Immature natural killer cell (primary cell): ENCODE measurements around the gene TOR4A. TPM values are rescaled to one million over a fixed set of nuclear protein-coding genes. Genes with fewer than 3 reads are reported as not detected.

Experiments
- DNase-seq, 3 donors: peaks; one replicate each; pipeline ENCODE4 v3.0.0; 2022; ENCODE audit warnings: mixed read lengths in 1 of 3
- H3K27ac Mint-ChIP-seq, 6 donors: one replicate each; pipeline ENCODE4 v1.8.0; 2020; ENCODE audit warnings: mixed read lengths in 6 of 6, mild to moderate bottlenecking in 5 of 6, inconsistent platforms in 4 of 6, moderate library complexity in 3 of 6
- H3K27me3 Mint-ChIP-seq, 3 donors: one replicate each; pipeline ENCODE4 v1.8.0; 2020 to 2021; ENCODE audit warnings: low read depth in 3 of 3, mild to moderate bottlenecking in 3 of 3, mixed read lengths in 3 of 3, moderate library complexity in 3 of 3, inconsistent platforms in 1 of 3
- H3K36me3 Mint-ChIP-seq, 3 donors: one replicate each; pipeline ENCODE4 v1.8.0; 2020; ENCODE audit warnings: mixed read lengths in 3 of 3, inconsistent platforms in 2 of 3, mild to moderate bottlenecking in 2 of 3
- H3K4me1 Mint-ChIP-seq, 2 donors: one replicate each; pipeline ENCODE4 v1.8.0; 2020; ENCODE audit warnings: inconsistent platforms in 2 of 2, mild to moderate bottlenecking in 2 of 2, mixed read lengths in 2 of 2, moderate library complexity in 1 of 2
- H3K4me3 Mint-ChIP-seq, 5 donors: one replicate each; pipeline ENCODE4 v1.8.0; 2020; ENCODE audit warnings: mild to moderate bottlenecking in 5 of 5, mixed read lengths in 5 of 5, inconsistent platforms in 3 of 5, moderate library complexity in 3 of 5
- H3K9me3 Mint-ChIP-seq, 6 donors: one replicate each; pipeline ENCODE4 v1.8.0; 2020; ENCODE audit warnings: mild to moderate bottlenecking in 6 of 6, mixed read lengths in 6 of 6, inconsistent platforms in 4 of 6, moderate library complexity in 3 of 6
- polyA plus RNA-seq, 3 donors: library from polyadenylated mRNA; unstranded; fragments of 300-500 nt; fragmentation: Illumina TruSeq; gene quantifications; one replicate each; pipeline ENCODE4 v1.2.3, GENCODE V29; 2021

The TOR4A gene
- polyA plus RNA-seq, 3 donors from 2014 or later, result 4.9 to 13.9 (median 7.2) TPM

- peaks cover 2 to 8% (median 3%) of the 10 kb centered on the region in 3 donors for H3K27me3 Mint-ChIP-seq
- no peak for DNase-seq
- H3K36me3 Mint-ChIP-seq, result no peaks in the 10 kb centered on the region
- H3K4me3 Mint-ChIP-seq, result peak overlapping the region in 1 of 5 donors; percentile 51
- no peak overlapping the region for H3K27ac Mint-ChIP-seq
- H3K4me1 Mint-ChIP-seq, result peaks cover 6 to 13% of the 10 kb centered on the region in 2 donors
- no peaks in the 10 kb centered on the region for H3K9me3 Mint-ChIP-seq
Observed at GRCh38 chr9:137302449-137303150, 25.1 kb downstream of the TOR4A start.

- Mint-ChIP-seq H3K4me3 (peak overlapping the region in 4 of 5 donors; percentile 7 to 51 (median 27)), H3K27me3 (peaks cover 2 to 8% (median 3%) of the 10 kb centered on the region in 3 donors), H3K27ac (no peak overlapping the region), H3K9me3 (no peaks in the 10 kb centered on the region), H3K4me1 (peaks cover 6 to 13% of the 10 kb centered on the region in 2 donors), H3K36me3 (no peaks in the 10 kb centered on the region)
- DNase-seq, result no peak
Observed at GRCh38 chr9:137303151-137303892, 25.8 kb downstream of the TOR4A start.

DNA sequence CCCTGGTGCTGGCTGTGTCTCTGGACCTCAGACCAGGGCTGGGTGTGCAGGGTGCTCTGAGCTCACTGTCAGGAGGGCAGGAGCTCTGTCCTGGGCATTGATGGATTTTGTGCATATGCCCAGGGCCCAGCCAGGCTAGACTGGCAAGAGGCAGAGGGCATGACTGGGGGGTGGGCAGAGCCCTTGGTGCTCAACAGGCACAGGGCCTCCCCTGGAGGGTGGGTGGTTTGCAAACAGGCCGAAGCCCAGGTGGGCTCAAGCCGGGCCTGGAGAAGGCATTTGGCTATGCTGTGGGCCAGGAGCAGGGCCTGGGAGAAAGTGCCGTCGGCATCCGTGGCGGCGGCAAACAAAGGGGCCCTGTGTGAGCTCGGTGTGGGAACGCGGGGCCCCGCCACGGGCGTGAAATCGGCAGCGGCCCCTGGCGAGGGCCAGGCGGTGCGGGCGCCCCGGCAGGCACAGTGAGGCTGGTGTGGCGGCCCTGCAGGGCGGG lies 26.4 kb downstream of the TOR4A start:
- Mint-ChIP-seq H3K27me3 (peaks cover 2 to 8% (median 3%) of the 10 kb centered on the region in 3 donors), H3K36me3 (no peaks in the 10 kb centered on the region), H3K27ac (no peak overlapping the region), H3K4me1 (peaks cover 6 to 13% of the 10 kb centered on the region in 2 donors), H3K4me3 (no peak overlapping the region), H3K9me3 (no peaks in the 10 kb centered on the region)
- DNase-seq, result no peak

GRCh38 chr9:137304383-137305059 lies 27.0 kb downstream of the TOR4A start:
- no peaks in the 10 kb centered on the region for H3K36me3 Mint-ChIP-seq
- no peak for DNase-seq
- no peak overlapping the region for H3K4me3 Mint-ChIP-seq
- H3K4me1 Mint-ChIP-seq, result peaks cover 6 to 13% of the 10 kb centered on the region in 2 donors
- peaks cover 2 to 4% (median 3%) of the 10 kb centered on the region in 3 donors for H3K27me3 Mint-ChIP-seq
- H3K9me3 Mint-ChIP-seq, result no peaks in the 10 kb centered on the region
- H3K27ac Mint-ChIP-seq, result no peak overlapping the region

DNA sequence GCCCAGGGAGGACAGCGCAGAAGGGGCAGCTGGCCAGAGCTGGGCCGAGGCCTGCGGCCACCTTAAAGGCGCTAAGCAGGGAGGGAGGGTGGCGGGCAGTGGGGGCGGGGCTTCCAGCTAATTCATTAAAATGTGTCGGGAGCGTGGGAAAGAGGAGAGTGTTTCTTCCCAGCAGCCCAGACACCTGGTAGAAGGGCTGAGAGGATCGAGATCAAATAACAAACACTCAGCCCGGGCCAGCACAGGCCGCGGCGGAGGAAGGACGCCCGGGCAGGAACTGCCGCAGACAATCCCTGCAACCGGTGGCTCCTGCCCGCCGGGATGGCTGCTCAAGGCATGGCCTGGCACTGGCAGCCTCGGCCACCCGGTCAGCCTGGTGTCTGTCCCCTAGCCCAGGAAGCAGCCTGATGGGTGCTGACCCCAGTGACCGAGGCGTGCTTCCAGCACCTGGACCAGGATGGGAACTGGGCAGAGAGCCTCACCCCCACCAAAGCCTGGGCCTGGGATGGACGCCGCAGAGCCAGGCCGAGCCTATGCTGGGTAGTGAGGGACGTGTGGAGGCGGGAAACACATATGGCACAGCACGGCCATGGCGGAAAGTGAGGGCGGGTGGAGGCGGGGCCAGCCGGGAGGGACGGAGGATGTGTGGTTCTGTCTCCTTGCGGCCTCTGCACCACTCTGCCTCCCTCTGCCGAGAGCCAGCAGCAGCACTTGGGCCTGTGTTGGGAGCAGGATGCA lies 27.7 kb downstream of the TOR4A start:
- H3K4me1 Mint-ChIP-seq, result peaks cover 6 to 10% of the 10 kb centered on the region in 2 donors
- H3K36me3 Mint-ChIP-seq, result no peaks in the 10 kb centered on the region
- H3K4me3 Mint-ChIP-seq, result peak overlapping the region; percentile 23 to 59 (median 30)
- H3K9me3 Mint-ChIP-seq, result no peaks in the 10 kb centered on the region
- no peak overlapping the region for H3K27ac Mint-ChIP-seq
- DNase-seq, result peak; percentile 51 to 56 (median 51)
- H3K27me3 Mint-ChIP-seq, result peaks cover 2 to 4% (median 3%) of the 10 kb centered on the region in 3 donors

DNA sequence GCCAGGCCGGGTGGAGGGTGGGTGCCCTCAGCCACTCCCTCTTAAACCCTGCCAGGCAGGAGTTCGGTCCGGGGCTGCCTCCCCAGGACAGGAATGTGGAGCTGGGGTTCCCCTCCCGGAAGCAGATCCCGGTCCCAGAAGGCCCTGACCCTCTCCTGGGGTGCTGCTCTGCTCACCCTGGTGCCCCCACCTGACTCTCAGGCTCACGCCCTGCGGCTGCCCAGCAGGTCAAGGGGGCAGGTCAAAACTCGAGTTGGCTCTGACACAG lies 28.2 kb downstream of the TOR4A start:
- no peak for DNase-seq
- peak overlapping the region in 1 of 5 donors; percentile 23 for H3K4me3 Mint-ChIP-seq
- no peaks in the 10 kb centered on the region for H3K9me3 Mint-ChIP-seq
- no peak overlapping the region for H3K27ac Mint-ChIP-seq
- H3K36me3 Mint-ChIP-seq, result no peaks in the 10 kb centered on the region
- H3K27me3 Mint-ChIP-seq, result peaks cover under 1 to 4% (median 1%) of the 10 kb centered on the region in 3 donors
- H3K4me1 Mint-ChIP-seq, result peaks cover 3 to 8% of the 10 kb centered on the region in 2 donors

- Mint-ChIP-seq H3K36me3 (no peaks in the 10 kb centered on the region), H3K27me3 (peaks cover 0 to 4% (median 0%) of the 10 kb centered on the region in 3 donors), H3K27ac (no peak overlapping the region), H3K4me3 (no peak overlapping the region), H3K4me1 (peaks cover 0 to 6% of the 10 kb centered on the region in 2 donors), H3K9me3 (no peaks in the 10 kb centered on the region)
- no peak for DNase-seq
Observed at GRCh38 chr9:137306066-137306849, 28.7 kb downstream of the TOR4A start.

DNA sequence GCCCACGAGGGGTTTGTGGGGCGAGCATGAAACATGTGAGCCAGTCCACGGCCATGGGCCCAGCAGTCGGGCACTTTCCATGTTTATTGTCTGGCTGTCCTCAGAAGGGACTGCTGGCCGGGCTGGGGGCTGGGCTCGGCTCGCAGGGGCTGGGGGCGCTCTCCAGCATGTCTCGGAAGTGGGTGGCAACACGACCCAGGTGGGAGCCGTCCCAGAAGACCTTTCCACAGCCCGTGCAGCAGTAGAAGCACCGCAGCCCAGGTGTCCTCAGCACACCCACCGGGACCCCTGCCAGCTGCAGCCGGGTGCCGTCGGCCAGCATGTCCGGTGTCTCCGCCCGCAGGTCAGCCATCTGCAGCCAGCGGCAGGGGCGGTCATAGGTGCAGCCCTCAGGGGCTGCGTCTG lies 29.3 kb downstream of the TOR4A start:
- Mint-ChIP-seq H3K9me3 (no peaks in the 10 kb centered on the region), H3K36me3 (no peaks in the 10 kb centered on the region), H3K27ac (no peak overlapping the region), H3K4me1 (peaks cover 0 to 3% of the 10 kb centered on the region in 2 donors), H3K27me3 (peaks cover 0 to 4% (median 0%) of the 10 kb centered on the region in 3 donors), H3K4me3 (no peak overlapping the region)
- DNase-seq, result no peak

GRCh38 chr9:137307255-137308056 lies 29.9 kb downstream of the TOR4A start:
- no peaks in the 10 kb centered on the region for H3K36me3 Mint-ChIP-seq
- H3K9me3 Mint-ChIP-seq, result no peaks in the 10 kb centered on the region
- no peak for DNase-seq
- no peak overlapping the region for H3K27ac Mint-ChIP-seq
- peaks cover 0 to 3% of the 10 kb centered on the region in 2 donors for H3K4me1 Mint-ChIP-seq
- peaks cover 0 to 4% (median 0%) of the 10 kb centered on the region in 3 donors for H3K27me3 Mint-ChIP-seq
- no peak overlapping the region for H3K4me3 Mint-ChIP-seq

- no peak overlapping the region for H3K27ac Mint-ChIP-seq
- H3K36me3 Mint-ChIP-seq, result no peaks in the 10 kb centered on the region
- H3K9me3 Mint-ChIP-seq, result no peaks in the 10 kb centered on the region
- peaks cover 0 to 4% (median 0%) of the 10 kb centered on the region in 3 donors for H3K27me3 Mint-ChIP-seq
- DNase-seq, result no peak
- peaks cover 0 to 3% of the 10 kb centered on the region in 2 donors for H3K4me1 Mint-ChIP-seq
- no peak overlapping the region for H3K4me3 Mint-ChIP-seq
Observed at GRCh38 chr9:137308057-137308619, 30.6 kb downstream of the TOR4A start.

GRCh38 chr9:137309368-137310188 lies 32.1 kb downstream of the TOR4A start:
- H3K4me3 Mint-ChIP-seq, result no peak overlapping the region
- no peak for DNase-seq
- peaks cover 0 to 3% of the 10 kb centered on the region in 2 donors for H3K4me1 Mint-ChIP-seq
- H3K9me3 Mint-ChIP-seq, result no peaks in the 10 kb centered on the region
- no peaks in the 10 kb centered on the region for H3K36me3 Mint-ChIP-seq
- H3K27me3 Mint-ChIP-seq, result peaks cover 0 to 4% (median 0%) of the 10 kb centered on the region in 3 donors
- no peak overlapping the region for H3K27ac Mint-ChIP-seq
